ENCODE measurements around the gene CCK. TPM values are rescaled to one million over a fixed set of nuclear protein-coding genes. Genes with fewer than 3 reads are reported as not detected.

CCK gene
- total and polyA plus RNA-seq, 7 donors: 0.22 to 0.31 TPM; not detected in 5

- no peak for DNase-seq
- no peaks in the 10 kb centered on the region for H3K4me1 ChIP-seq
- TF ChIP-seq CTCF (IDR thresholded peaks at IDR 0.05): no peak
- no peak overlapping the region for H3K27ac ChIP-seq
- H3K9me3 ChIP-seq: no peaks in the 10 kb centered on the region
- H3K36me3 ChIP-seq (ENCODE audit: insufficient read depth in 1 of 2, low read depth in 1 of 2): no peaks in the 10 kb centered on the region
- 34 to 52% (median 48%) methylated on average over 2 of the region's 2 CpGs for WGBS, 3 donors
- no peak for ATAC-seq
- intact Hi-C loops (cut with DNase I): no loop called here
- peaks cover 0 to 22% (median 0%) of the 10 kb centered on the region in 3 donors for H3K27me3 ChIP-seq (ENCODE audit: insufficient read depth in 3 of 3, low read length in 2 of 3)
- no peak overlapping the region for H3K4me3 ChIP-seq
These were observed 7.4 kb upstream of the CCK start for GRCh38 chr3:42273361-42273760.

GRCh38 chr3:42271786-42272185 is 5.8 kb upstream of the CCK start:
- H3K27me3 ChIP-seq (ENCODE audit: insufficient read depth in 3 of 3, low read length in 2 of 3): peaks cover 2 to 37% (median 3%) of the 10 kb centered on the region in 3 donors
- no peaks in the 10 kb centered on the region for H3K4me1 ChIP-seq
- no peak overlapping the region for H3K4me3 ChIP-seq
- H3K27ac ChIP-seq: no peak overlapping the region
- ATAC-seq (no peak), DNase-seq (no peak)
- no peaks in the 10 kb centered on the region for H3K36me3 ChIP-seq (ENCODE audit: insufficient read depth in 1 of 2, low read depth in 1 of 2)
- intact Hi-C loops (cut with DNase I): no loop called here
- TF ChIP-seq CTCF (IDR thresholded peaks at IDR 0.05): no peak
- no peaks in the 10 kb centered on the region for H3K9me3 ChIP-seq

DNA sequence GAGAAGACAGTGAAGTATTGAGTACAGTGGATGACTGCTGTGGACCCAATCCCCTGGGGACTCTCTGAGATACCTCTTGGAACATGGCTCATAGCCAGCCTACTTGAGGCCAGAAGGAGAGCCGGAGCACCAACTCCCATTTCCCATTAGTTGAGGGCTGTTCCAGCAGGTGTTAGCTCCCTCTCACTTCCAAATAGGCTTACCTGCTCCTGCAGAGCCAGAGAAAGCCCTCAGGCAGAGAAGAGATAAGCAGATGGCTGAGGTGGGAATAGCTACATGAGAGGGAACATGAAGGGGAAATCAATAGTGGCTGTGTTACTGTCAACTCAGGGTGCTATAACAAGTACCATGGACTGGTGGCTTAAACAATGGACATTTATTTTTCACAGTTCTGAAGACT is 4.6 kb upstream of the CCK start:
- H3K4me1 ChIP-seq: no peaks in the 10 kb centered on the region
- TF ChIP-seq CTCF (IDR thresholded peaks at IDR 0.05): no peak
- intact Hi-C loops (cut with DNase I): no loop called here
- H3K27me3 ChIP-seq (ENCODE audit: insufficient read depth in 3 of 3, low read length in 2 of 3): peaks cover 3 to 42% (median 3%) of the 10 kb centered on the region in 3 donors
- no peak overlapping the region for H3K4me3 ChIP-seq
- ATAC-seq: no peak
- no peak overlapping the region for H3K27ac ChIP-seq
- 44 to 76% (median 70%) methylated on average over 1 of the region's 1 CpG for WGBS, 3 donors
- DNase-seq: no peak
- H3K36me3 ChIP-seq (ENCODE audit: insufficient read depth in 1 of 2, low read depth in 1 of 2): no peaks in the 10 kb centered on the region
- H3K9me3 ChIP-seq: no peaks in the 10 kb centered on the region

DNA sequence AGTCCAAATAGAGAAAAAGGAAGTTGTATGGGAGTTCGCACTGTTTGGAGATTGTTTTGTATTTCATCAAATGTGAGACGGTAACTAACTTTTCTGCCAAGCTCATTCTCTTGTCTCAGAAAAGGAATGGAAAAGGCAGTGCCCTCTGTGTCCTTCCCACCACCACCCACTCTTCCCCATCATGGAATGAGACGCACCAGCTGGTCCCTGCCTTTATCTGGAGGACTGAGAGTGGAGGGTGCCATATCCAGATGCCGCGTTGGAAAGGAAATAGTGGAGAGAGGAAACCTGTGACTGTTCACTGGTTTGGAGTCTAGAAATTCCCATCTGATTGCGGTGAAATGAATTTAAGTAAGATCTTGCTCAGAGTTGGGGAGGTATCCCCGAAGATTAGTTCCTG is 3.7 kb upstream of the CCK start:
- no peak overlapping the region for H3K27ac ChIP-seq
- DNase-seq (no peak), ATAC-seq (no peak)
- no peak overlapping the region for H3K4me3 ChIP-seq
- H3K27me3 ChIP-seq (ENCODE audit: insufficient read depth in 3 of 3, low read length in 2 of 3): peaks cover 3 to 51% (median 6%) of the 10 kb centered on the region in 3 donors
- TF ChIP-seq CTCF (IDR thresholded peaks at IDR 0.05): no peak
- no peaks in the 10 kb centered on the region for H3K4me1 ChIP-seq
- H3K9me3 ChIP-seq: no peaks in the 10 kb centered on the region
- intact Hi-C loops (cut with DNase I): no loop called here
- WGBS, 3 donors: 77 to 86% (median 82%) methylated on average over 7 of the region's 7 CpGs
- H3K36me3 ChIP-seq (ENCODE audit: insufficient read depth in 1 of 2, low read depth in 1 of 2): no peaks in the 10 kb centered on the region

DNA sequence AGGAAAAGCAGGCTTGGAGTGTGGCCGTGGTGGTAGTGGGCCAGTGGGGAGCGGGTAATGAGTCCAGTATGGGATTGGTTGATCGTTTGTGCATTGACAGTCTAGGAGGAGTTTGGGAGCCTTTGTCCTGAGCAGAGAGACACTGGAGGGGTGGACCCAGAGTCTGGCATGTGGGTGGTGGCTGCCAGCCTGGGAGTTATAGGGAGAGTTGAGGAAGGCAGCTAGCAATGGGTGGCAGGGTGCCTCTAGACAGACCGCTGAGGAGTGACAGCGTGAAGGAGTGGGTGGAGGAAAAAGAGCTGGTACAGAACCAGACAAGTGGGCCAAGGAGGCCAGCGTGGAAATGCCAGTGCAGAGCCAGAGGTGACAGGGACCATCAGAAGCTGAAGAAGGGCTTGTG is 1.9 kb upstream of the CCK start:
- no peaks in the 10 kb centered on the region for H3K36me3 ChIP-seq (ENCODE audit: insufficient read depth in 1 of 2, low read depth in 1 of 2)
- intact Hi-C loops (cut with DNase I): no loop called here
- no peak overlapping the region for H3K27ac ChIP-seq
- H3K27me3 ChIP-seq (ENCODE audit: insufficient read depth in 3 of 3, low read length in 2 of 3): peaks cover 7 to 69% (median 15%) of the 10 kb centered on the region in 3 donors
- DNase-seq (no peak), ATAC-seq (no peak)
- no peak overlapping the region for H3K4me3 ChIP-seq
- no peak for TF ChIP-seq CTCF (IDR thresholded peaks at IDR 0.05)
- H3K4me1 ChIP-seq: peaks cover 5% of the 10 kb centered on the region
- 79 to 80% (median 80%) methylated on average over 6 of the region's 6 CpGs for WGBS, 3 donors
- no peaks in the 10 kb centered on the region for H3K9me3 ChIP-seq
